Measurements from ENCODE around the gene MRFAP1. TPM values are rescaled to one million over a fixed set of nuclear protein-coding genes. Genes with fewer than 3 reads are reported as not detected.

Gene MRFAP1
- total and polyA plus RNA-seq, 2 donors (not counting 1 experiment from before 2014, with no cell fraction given): 54.8 to 113 TPM

GRCh38 chr4:6658597-6659075, 18.2 kb downstream of the MRFAP1 start:
- peak overlapping the region; percentile 77 for H3K4me2 ChIP-seq (replicated peaks; ENCODE audit: low read depth, low read length, poor library complexity, severe bottlenecking)
- CTCF ChIA-PET: interaction anchor here (1.0 kb wide), 2 partner anchors 15 to 215 kb away, joined by 3 read pairs; a partner anchor contains a TSS
- H3K79me2 ChIP-seq (ENCODE audit: control insufficient read depth, insufficient read depth, low read length): no peaks in the 10 kb centered on the region
- peaks cover 31% of the 10 kb centered on the region for H3K27me3 Mint-ChIP-seq
- peak overlapping the region in 3 of 5 experiments; percentile 25 to 57 (median 44) for H3K4me3 ChIP-seq (ENCODE audit: control extremely low read depth in 1 of 5, extremely low read depth in 1 of 5, insufficient read depth in 1 of 5, low read depth in 2 of 5, low read length in 4 of 5)
- H3K9ac ChIP-seq (ENCODE audit: low read length): peak overlapping the region; percentile 60
- peaks cover 2% of the 10 kb centered on the region for H3K4me1 Mint-ChIP-seq
- peak overlapping the region; percentile 66 for H2AFZ ChIP-seq (ENCODE audit: insufficient read depth, low read depth, low read length, poor library complexity, severe bottlenecking)
- peaks cover 0 to 39% (median 17%) of the 10 kb centered on the region in 4 experiments for H3K27me3 ChIP-seq (replicated peaks in 1 of 4; ENCODE audit: control extremely low read depth in 1 of 4, control insufficient read depth in 3 of 4, insufficient read depth in 4 of 4, low read length in 3 of 4)
- H3K4me1 ChIP-seq (ENCODE audit: control insufficient read depth in 2 of 2, insufficient read depth in 2 of 2, low read length in 2 of 2): peaks cover 11 to 12% of the 10 kb centered on the region in 2 donors
- ATAC-seq (ENCODE audit: low read depth) (peak; percentile 64), DNase-seq (peak; percentile 61)
- no peaks in the 10 kb centered on the region for H3K9me3 Mint-ChIP-seq (ENCODE audit: insufficient read depth)
- no peaks in the 10 kb centered on the region for H4K20me1 ChIP-seq (ENCODE audit: control insufficient read depth, insufficient read depth, low read length, poor library complexity, severe bottlenecking)
- H3K27ac Mint-ChIP-seq: no peak overlapping the region
- TF ChIP-seq EZH2 (IDR thresholded peaks at IDR 0.05; ENCODE audit: borderline replicate concordance, insufficient read depth, low read depth, low read length, poor library complexity, severe bottlenecking) (no peak), CTCF (IDR thresholded peaks at IDR 0.05) (no peak)
- peak overlapping the region; percentile 74 for H3K4me3 Mint-ChIP-seq
- H3K36me3 ChIP-seq (replicated peaks in 1 of 2; ENCODE audit: control extremely low read depth in 1 of 2, control insufficient read depth in 1 of 2, extremely low read depth in 1 of 2, insufficient read depth in 2 of 2, low read length in 1 of 2): no peaks in the 10 kb centered on the region
- intact Hi-C loops (cut with micrococcal nuclease): no loop called here
- 11% methylated on average over 45 of the region's 52 CpGs for WGBS (ENCODE audit: insufficient coverage)
- H3K27ac ChIP-seq (ENCODE audit: low read length in 2 of 2): no peak overlapping the region
- POLR2A ChIA-PET: interaction anchor here (0.6 to 0.8 kb wide), 3 partner anchors 15 to 393 kb away, joined by 3 to 4 read pairs (median 4); partner anchors contain the start of gene MRFAP1
- H3K9me3 ChIP-seq (ENCODE audit: control extremely low read depth in 1 of 3, control insufficient read depth in 2 of 3, insufficient read depth in 1 of 3, low read length in 2 of 3): peaks cover 0 to 8% (median 1%) of the 10 kb centered on the region in 3 donors

- no peak overlapping the region for H2AFZ ChIP-seq (ENCODE audit: insufficient read depth, low read depth, low read length, poor library complexity, severe bottlenecking)
- no peak overlapping the region for H3K4me3 Mint-ChIP-seq
- ATAC-seq (ENCODE audit: low read depth) (no peak), DNase-seq (no peak)
- H3K4me3 ChIP-seq (ENCODE audit: control extremely low read depth in 1 of 5, extremely low read depth in 1 of 5, insufficient read depth in 1 of 5, low read depth in 2 of 5, low read length in 4 of 5): no peak overlapping the region
- no peak overlapping the region for H3K27ac Mint-ChIP-seq
- ChIA-PET CTCF (interaction anchor here (0.7 to 1.0 kb wide), 2 partner anchors 14 to 214 kb away, joined by 3 read pairs; a partner anchor contains a TSS), POLR2A (interaction anchor here (1.1 kb wide), 1 partner anchor 15 kb away, joined by 3 read pairs; no protein-coding TSS in a partner anchor)
- peaks cover 21% of the 10 kb centered on the region in 2 donors for H3K4me1 ChIP-seq (ENCODE audit: control insufficient read depth in 2 of 2, insufficient read depth in 2 of 2, low read length in 2 of 2)
- H3K27me3 ChIP-seq (replicated peaks in 1 of 4; ENCODE audit: control extremely low read depth in 1 of 4, control insufficient read depth in 3 of 4, insufficient read depth in 4 of 4, low read length in 3 of 4): peaks cover 0 to 49% (median 22%) of the 10 kb centered on the region in 4 experiments
- peaks cover 0 to 17% (median 0%) of the 10 kb centered on the region in 3 donors for H3K9me3 ChIP-seq (ENCODE audit: control extremely low read depth in 1 of 3, control insufficient read depth in 2 of 3, insufficient read depth in 1 of 3, low read length in 2 of 3)
- 100% methylated on average over 2 of the region's 2 CpGs for WGBS (ENCODE audit: insufficient coverage)
- TF ChIP-seq CTCF (IDR thresholded peaks at IDR 0.05) (no peak), EZH2 (IDR thresholded peaks at IDR 0.05; ENCODE audit: borderline replicate concordance, insufficient read depth, low read depth, low read length, poor library complexity, severe bottlenecking) (no peak)
- no peaks in the 10 kb centered on the region for H3K36me3 ChIP-seq (replicated peaks in 1 of 2; ENCODE audit: control extremely low read depth in 1 of 2, control insufficient read depth in 1 of 2, extremely low read depth in 1 of 2, insufficient read depth in 2 of 2, low read length in 1 of 2)
- no peaks in the 10 kb centered on the region for H3K9me3 Mint-ChIP-seq (ENCODE audit: insufficient read depth)
- intact Hi-C loops (cut with micrococcal nuclease): no loop called here
- peaks cover 2% of the 10 kb centered on the region for H3K4me1 Mint-ChIP-seq
- H3K9ac ChIP-seq (ENCODE audit: low read length): no peak overlapping the region
- H3K27me3 Mint-ChIP-seq: peaks cover 31% of the 10 kb centered on the region
- no peak overlapping the region for H3K27ac ChIP-seq (ENCODE audit: low read length in 2 of 2)
- H3K79me2 ChIP-seq (ENCODE audit: control insufficient read depth, insufficient read depth, low read length): no peaks in the 10 kb centered on the region
- no peaks in the 10 kb centered on the region for H4K20me1 ChIP-seq (ENCODE audit: control insufficient read depth, insufficient read depth, low read length, poor library complexity, severe bottlenecking)
- no peak overlapping the region for H3K4me2 ChIP-seq (replicated peaks; ENCODE audit: low read depth, low read length, poor library complexity, severe bottlenecking)
Measured at GRCh38 chr4:6659897-6660296, 19.4 kb downstream of the MRFAP1 start.

All from B cell (primary cell).